Measurements from ENCODE around the gene LENEP. TPM values are rescaled to one million over a fixed set of nuclear protein-coding genes. Genes with fewer than 3 reads are reported as not detected.
A peak's percentile ranks its signal among the peaks of the same experiment; 100 is the strongest.

The LENEP gene
- polyA plus RNA-seq, 2 of the 4 experiments (the other 2 are of a cell fraction): not detected

- Histone ChIP-seq H3K4me2 (no peak overlapping the region), H3K9me3 (no peaks in the 10 kb centered on the region), H3K4me1 (peaks cover 76% of the 10 kb centered on the region), H3K27ac (peak overlapping the region; percentile 96 to 99; a peak in 3 of 6 replicates), H3K4me3 (no peak overlapping the region)
- ChIA-PET CTCF (interaction anchor here (0.8 to 2.3 kb wide), 4 partner anchors 65 to 540 kb away, joined by 3 to 10 read pairs (median 4); no protein-coding TSS in a partner anchor), POLR2A (no interaction called here)
- no peak for FAIRE-seq
- ATAC-seq: no peak
- TF ChIP-seq SREBF2 (IDR thresholded peaks at IDR 0.05) (no peak), GATA3 (IDR thresholded peaks at IDR 0.05; ENCODE audit: borderline replicate concordance) (no peak), EHF (CRISPR knock-in tag; IDR thresholded peaks at IDR 0.05) (no peak), RARB (CRISPR knock-in tag; IDR thresholded peaks at IDR 0.05) (no peak), NFE2L2 (conservative IDR thresholded peaks at IDR 0.05; ENCODE audit: low read length) (no peak), HOXA7 (CRISPR knock-in tag; IDR thresholded peaks at IDR 0.05) (no peak), RAD21 (conservative IDR thresholded peaks at IDR 0.05 in 1 of 2, IDR thresholded peaks at IDR 0.05 in 1 of 2) (no peak)
- DNase-seq (ENCODE audit: low read depth in 1 of 2, low spot score in 1 of 2): no peak
- 91% methylated on average over 11 of the region's 11 CpGs for WGBS (ENCODE audit: missing lambda C conversion rate)
Measured at GRCh38 chr1:155019377-155020245, 26.2 kb downstream of the LENEP start.

- H3K9me3 ChIP-seq: no peaks in the 10 kb centered on the region
- WGBS (ENCODE audit: missing lambda C conversion rate): 73% methylated on average over 8 of the region's 8 CpGs
- peak overlapping the region; percentile 3 for H3K4me2 ChIP-seq
- ATAC-seq (no peak; a peak in 1 of 6 replicates), DNase-seq (ENCODE audit: low read depth in 1 of 2, low spot score in 1 of 2) (peak in 1 of 2 experiments; percentile 38), FAIRE-seq (no peak)
- no peak for TF ChIP-seq RARB (CRISPR knock-in tag; IDR thresholded peaks at IDR 0.05)
- TF ChIP-seq HOXB13 (CRISPR knock-in tag; IDR thresholded peaks at IDR 0.05; ENCODE audit: low read depth): no peak
- peak in 1 of 2 experiments; percentile 11; a peak in 1 of 4 replicates for TF ChIP-seq CEBPB (IDR thresholded peaks at IDR 0.05)
- POLR2A ChIA-PET: interaction anchor here (1.5 kb wide), 1 partner anchor 29 kb away, joined by 5 read pairs; the partner anchor contains the start of gene ADAM15
- CTCF ChIA-PET: interaction anchor here (1.3 to 1.7 kb wide), 4 partner anchors 63 to 542 kb away, joined by 4 to 6 read pairs (median 4); partner anchors contain the start of gene KRTCAP2
- peak overlapping the region; percentile 71 to 75; a peak in 5 of 6 replicates for H3K27ac ChIP-seq
- H3K4me3 ChIP-seq: no peak overlapping the region
- peaks cover 83% of the 10 kb centered on the region for H3K4me1 ChIP-seq
Measured at GRCh38 chr1:155022136-155022926, 28.9 kb downstream of the LENEP start.

GRCh38 chr1:155022927-155023236 lies 29.5 kb downstream of the LENEP start:
- Histone ChIP-seq H3K27ac (peak overlapping the region; percentile 71 to 75; a peak in 5 of 6 replicates), H3K9me3 (no peaks in the 10 kb centered on the region), H3K4me1 (peaks cover 80% of the 10 kb centered on the region), H3K4me2 (peak overlapping the region; percentile 3), H3K4me3 (no peak overlapping the region)
- FAIRE-seq: no peak
- ChIA-PET CTCF (interaction anchor here (1.3 to 1.7 kb wide), 3 partner anchors 62 to 543 kb away, joined by 4 to 6 read pairs (median 4); no protein-coding TSS in a partner anchor), POLR2A (interaction anchor here (1.5 kb wide), 1 partner anchor 28 kb away, joined by 5 read pairs; the partner anchor contains the start of gene ADAM15)
- TF ChIP-seq PHF8 (IDR thresholded peaks at IDR 0.05; ENCODE audit: borderline replicate concordance, low read depth) (no peak), NR3C1 (IDR thresholded peaks at IDR 0.05) (no peak), CEBPB (IDR thresholded peaks at IDR 0.05) (no peak), POLR2A (IDR thresholded peaks at IDR 0.05; ENCODE audit: low read length) (no peak)
- 28% methylated on average over 4 of the region's 4 CpGs for WGBS (ENCODE audit: missing lambda C conversion rate)
- peak; percentile 10 to 18; a peak in 2 of 6 replicates for ATAC-seq
- peak in 1 of 2 experiments; percentile 43 for DNase-seq (ENCODE audit: low read depth in 1 of 2, low spot score in 1 of 2)

GRCh38 chr1:155023627-155024026 lies 30.2 kb downstream of the LENEP start:
- ChIA-PET POLR2A (interaction anchor here (1.5 kb wide), 1 partner anchor 27 kb away, joined by 5 read pairs; the partner anchor contains the start of gene ADAM15), CTCF (interaction anchor here (0.9 to 1.3 kb wide), 2 partner anchors 120 to 464 kb away, joined by 3 to 4 read pairs; no protein-coding TSS in a partner anchor)
- no peak for DNase-seq (ENCODE audit: low read depth in 1 of 2, low spot score in 1 of 2)
- WGBS (ENCODE audit: missing lambda C conversion rate): 81% methylated on average over 5 of the region's 5 CpGs
- Histone ChIP-seq H3K4me1 (peaks cover 72% of the 10 kb centered on the region), H3K4me3 (no peak overlapping the region), H3K9me3 (no peaks in the 10 kb centered on the region), H3K27ac (peak overlapping the region; percentile 71 to 75; a peak in 3 of 6 replicates), H3K4me2 (no peak overlapping the region)
- peak; percentile 7 for FAIRE-seq
- ATAC-seq: peak in 1 of 2 experiments; percentile 5; a peak in 1 of 6 replicates
- TF ChIP-seq POLR2A (IDR thresholded peaks at IDR 0.05; ENCODE audit: low read length): no peak
- TF ChIP-seq TFCP2L1 (CRISPR knock-in tag; IDR thresholded peaks at IDR 0.05): no peak
- no peak for TF ChIP-seq GATA3 (IDR thresholded peaks at IDR 0.05; ENCODE audit: borderline replicate concordance)
- no peak for TF ChIP-seq CEBPB (IDR thresholded peaks at IDR 0.05)
- no peak for TF ChIP-seq ZNF302 (CRISPR knock-in tag; IDR thresholded peaks at IDR 0.05)
- TF ChIP-seq MYC (IDR thresholded peaks at IDR 0.05; ENCODE audit: borderline replicate concordance, low read length): no peak
- TF ChIP-seq RCOR1 (IDR thresholded peaks at IDR 0.05; ENCODE audit: low read depth, low read length): no peak
- TF ChIP-seq USF2 (IDR thresholded peaks at IDR 0.05): no peak
- TF ChIP-seq ELK1 (IDR thresholded peaks at IDR 0.05; ENCODE audit: low read depth, low read length): no peak
- no peak for TF ChIP-seq CTCF (IDR thresholded peaks at IDR 0.05)

All from A549 (cell line).